Suppressor macrophage treated with lipopolysaccharide for 4 hours (primary cell): ENCODE measurements around the gene CTBP2.
"Not testable (repeated sequence)": the region's sequence is repeated elsewhere in the genome, so short reads cannot be mapped to it uniquely, and the experiment has no call there.

ENCODE experiments used
- DNase-seq: peaks from one replicate; pipeline ENCODE4 v3.0.0-alpha.2; 2020

CTBP2 gene

DNA sequence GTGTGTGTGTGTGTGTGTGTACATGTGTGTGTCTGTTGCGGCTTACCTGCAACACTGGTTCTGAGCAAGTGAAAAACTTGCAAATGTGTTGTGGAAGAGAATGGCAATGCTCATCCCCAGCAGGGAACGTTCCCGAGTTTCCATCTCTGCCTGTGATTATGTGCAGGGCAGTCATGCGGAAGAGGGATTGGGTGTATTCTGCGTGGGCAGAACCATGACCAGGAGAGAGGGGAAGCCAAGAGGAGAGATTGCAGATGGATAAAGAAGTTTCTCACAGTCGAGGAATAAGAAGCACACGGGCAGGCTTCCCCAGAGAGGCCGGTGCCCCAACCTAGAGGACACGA is 99.9 kb downstream of the CTBP2 start:
- DNase-seq = no peak

DNA sequence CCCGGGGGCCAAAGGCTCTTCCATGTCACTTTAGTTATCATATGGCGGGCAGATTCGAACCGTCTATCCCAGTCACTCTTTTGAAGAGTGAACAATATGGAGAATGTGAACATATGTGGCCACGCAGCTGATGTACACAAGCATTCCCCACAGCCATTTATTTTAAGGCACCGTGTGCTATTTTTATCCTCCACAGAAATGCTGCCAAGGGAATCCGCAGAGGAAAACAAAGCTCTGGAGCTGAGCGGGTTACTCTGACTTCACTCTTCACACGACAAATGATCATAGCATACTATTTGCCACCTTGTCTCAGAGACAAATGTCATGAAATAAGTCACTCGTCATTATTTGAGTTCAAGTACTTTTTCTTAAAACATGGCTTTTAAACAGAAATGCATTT is 100.3 kb downstream of the CTBP2 start:
- DNase-seq = no peak

DNA sequence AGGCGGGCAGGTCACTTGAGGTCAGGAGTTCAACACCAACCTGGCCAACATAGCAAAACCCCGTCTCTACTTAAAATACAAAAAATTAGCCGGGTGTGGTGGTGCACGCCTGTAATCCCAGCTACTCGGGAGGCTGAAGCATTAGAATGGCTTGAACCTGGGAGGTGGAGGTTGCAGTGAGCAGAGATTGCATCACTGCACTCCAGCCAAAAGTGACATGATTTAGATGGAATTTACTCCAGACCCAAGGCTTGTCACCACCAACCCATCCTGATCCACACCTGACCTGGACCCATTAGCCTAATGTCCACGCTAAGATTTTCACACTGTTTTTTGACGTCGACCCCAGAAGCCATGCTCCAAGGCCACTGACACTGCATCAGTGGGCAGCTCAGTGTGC is 101.0 kb downstream of the CTBP2 start:
- DNase-seq = not testable (repeated sequence)

DNA sequence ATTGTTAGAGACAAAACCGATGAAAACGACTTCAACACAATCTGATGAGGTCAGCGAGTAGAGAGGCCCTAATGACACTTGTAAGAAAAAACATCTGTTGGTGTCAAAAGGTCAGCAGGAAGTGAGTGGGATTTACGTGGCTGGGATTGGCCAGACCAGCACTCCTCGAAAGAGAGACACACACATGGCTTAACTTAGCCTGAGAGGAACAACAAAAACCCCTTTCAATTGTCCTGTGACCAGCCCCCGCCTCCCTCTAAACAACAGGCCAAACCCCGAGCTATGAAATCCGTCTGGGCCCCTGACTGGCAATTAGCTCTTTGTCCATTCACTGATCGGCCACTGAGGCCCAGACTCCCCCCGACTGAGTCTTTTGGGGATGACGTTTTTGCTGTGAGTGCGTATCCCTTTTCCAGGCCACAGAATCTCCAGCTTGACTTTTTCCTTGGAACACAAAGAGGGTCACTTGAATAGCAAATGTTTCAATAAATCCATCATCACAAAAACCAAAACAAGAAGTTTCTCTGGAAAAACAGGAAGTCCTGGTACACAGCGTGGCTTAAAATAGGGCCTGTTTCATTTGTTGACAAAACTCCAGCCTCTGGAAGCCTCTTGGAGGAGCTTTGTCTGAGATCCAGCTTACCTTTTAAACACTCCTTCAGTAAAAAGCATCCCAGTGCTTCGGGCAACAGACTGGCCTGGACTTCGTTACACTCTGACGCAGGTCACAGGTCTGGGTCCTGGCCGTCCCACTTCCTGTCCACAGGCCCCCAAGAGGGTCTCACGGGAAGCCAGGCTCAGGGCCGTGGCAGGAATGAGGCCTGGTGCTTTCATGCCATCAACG is 103.0 kb downstream of the CTBP2 start:
- DNase-seq = peak; percentile 87

DNA sequence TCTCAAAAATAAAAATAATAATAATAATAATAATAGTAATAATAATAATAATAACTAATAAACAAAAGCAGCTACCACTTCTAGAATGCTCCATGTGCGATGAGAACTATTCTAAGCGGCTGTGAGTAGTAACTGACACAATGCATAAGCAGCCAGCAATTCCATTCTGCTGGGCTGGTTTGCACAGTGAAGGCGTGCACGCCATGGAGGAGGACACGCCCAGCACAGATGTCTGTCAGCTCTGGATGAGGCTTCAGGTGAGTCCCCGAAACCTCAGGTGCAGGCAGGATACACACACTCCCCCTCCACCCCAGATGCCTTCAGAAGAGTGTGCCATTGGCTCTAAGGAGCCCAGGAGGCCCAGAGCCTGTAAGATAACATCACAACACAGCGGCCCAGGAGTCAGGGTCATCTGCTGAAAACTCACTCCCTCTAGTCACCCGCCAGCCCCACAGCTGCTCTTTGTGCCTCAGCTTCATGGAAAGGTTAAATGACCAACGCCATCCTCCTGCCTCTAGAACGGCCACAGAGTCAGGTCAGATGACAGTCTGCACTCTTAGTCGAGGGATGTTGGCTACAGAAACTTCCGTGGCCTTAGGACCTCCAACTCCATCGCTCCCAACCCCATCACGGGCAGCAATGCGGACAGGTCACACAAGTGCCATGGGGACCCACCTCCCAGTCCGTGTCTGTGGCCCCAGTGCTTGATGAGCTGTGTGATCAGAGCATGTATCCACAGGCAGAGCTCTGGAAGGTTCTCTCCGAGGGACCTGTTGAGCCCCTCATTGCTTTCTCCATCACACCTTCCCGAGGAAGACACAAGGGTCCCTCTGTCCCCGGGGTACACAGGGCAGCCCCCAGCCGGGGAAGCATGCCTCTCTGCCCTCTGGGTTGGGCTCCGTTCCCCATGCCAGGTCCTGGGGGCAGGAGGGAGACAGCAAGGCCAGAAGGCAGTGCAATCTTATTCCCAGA is 103.9 kb downstream of the CTBP2 start:
- no peak for DNase-seq

DNA sequence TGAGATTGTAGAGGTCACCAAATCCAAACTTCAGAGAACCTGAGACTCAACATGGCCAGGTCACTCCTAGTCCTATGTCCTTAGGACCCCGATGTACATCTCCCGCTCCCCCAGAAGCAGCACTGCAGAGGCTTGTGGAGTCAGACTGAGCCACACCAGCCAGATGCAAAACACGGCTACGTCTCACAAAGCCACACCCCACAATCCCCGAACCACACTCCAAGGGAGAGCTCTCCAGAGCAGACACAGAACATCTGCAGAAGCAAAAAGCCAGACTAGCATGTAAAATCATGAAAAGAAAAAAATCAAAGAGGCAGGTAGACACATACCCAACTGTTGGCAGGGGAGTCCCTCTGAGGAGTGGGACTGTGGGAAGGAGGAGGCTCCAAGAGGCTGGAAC is 104.9 kb downstream of the CTBP2 start:
- no peak for DNase-seq

DNA sequence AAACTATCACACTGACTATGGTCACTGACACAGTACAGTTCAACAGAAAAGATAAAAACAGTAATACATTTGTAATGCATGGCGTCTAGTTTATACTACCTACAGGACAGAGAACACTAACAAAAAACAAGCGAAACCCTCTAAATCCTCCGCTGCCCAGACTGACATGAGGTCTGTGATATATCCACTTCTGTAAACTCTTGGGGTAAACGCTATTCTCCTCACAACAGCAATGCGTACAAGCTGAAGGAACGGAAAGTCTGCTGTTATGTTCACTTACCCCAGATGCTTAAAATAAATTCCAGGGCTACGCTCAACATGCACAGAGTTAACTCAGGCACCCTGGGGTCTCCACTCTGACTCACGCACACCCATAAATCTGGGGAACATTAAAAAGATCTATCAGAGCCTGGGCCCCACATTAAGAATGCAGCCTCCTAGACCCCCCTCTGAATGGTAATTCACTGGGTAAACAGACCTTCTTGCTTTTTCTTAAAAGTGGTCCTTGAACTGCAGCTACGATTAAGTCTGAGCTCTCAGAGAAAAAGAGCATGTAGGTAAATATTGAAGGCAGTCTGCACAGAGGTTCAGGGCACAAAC is 105.6 kb downstream of the CTBP2 start:
- no peak for DNase-seq

DNA sequence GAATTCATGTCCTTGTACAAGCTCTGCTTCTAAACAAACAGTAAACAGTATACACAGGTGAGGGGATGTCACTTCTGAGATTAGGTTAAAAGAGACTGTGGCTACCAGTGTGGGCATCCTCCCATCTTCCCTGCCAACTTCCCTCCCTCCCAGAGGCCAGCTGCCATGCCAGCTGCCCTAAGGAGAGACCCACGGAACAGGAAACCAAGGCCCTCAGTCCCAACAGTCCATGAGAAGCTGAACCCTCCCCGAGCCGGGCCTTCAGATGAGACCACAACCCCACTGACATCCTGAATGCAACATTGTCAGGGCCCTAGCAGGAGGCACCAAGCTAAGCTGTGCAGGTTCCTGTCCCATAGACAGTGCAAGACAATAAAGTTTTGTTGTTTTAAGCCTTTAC is 106.1 kb downstream of the CTBP2 start:
- DNase-seq = no peak

DNA sequence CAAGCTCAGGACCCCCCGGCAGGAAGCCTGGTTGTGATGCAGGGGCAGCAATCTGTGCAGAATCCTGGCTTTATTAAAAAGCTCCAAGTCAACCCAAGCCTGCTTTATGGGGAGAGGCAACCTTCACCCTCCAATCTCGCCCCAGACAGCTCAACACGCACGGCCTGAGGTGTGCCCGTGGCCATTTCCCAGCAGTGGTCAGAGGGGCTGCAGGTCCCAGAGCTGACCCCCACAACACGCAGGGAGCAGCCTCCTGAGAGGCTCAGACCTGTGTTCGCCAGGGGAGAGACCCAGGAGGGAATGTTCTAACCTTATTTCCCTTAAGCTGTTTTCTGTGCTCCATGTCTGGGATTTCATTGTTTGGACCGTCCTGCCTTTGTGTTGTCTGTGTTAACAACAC is 108.2 kb downstream of the CTBP2 start:
- no peak for DNase-seq

DNA sequence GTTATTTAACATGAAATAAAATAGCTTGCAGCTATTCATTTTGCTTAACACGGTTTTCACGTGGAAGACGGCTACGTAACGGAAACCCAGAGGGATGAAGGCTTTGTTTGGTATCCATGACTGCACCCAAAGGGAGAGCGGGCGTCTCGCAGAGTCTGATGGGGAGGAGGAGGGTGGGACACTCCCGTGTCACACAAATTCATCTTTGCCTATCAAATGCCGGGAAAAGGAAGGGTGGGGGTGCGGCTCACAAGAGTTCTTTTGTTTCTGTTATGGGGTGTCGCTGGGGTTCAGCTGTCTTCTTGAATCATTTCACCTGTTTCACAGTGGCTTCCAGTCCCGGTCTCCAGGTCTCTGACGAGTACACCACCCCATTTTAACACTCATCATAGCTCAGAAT is 110.0 kb downstream of the CTBP2 start:
- no peak for DNase-seq

DNA sequence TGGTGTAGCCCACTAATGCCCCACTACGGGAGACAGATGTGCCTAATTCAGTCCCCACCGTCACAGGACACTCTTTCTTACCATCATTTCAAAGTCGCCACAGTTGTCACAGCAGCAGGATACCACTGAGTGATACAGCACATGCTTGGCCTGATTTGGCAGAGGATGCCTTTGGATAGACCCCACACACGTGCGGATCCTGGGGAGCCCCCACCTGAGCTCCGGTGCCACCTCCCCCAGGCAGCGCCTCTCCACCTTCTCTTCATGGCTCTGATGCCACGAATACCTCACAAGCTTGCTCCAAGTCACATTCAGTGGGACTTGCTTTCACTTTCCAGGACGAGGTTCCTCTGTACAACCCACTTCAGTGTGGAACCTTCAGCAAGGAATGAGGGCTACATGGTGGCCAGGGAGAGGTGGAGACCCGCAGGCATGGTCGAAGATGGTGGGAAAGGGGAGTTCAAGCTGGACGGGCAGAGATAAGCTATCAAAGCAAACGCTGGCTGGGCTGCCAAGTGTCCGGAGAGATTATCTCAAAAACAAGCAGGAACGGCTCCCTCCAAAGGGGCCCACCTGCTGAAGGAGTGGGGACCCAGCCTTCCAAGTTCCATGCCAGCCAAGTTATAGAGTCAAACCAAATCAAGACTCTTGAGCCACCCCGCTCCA is 111.0 kb downstream of the CTBP2 start:
- DNase-seq = no peak

DNA sequence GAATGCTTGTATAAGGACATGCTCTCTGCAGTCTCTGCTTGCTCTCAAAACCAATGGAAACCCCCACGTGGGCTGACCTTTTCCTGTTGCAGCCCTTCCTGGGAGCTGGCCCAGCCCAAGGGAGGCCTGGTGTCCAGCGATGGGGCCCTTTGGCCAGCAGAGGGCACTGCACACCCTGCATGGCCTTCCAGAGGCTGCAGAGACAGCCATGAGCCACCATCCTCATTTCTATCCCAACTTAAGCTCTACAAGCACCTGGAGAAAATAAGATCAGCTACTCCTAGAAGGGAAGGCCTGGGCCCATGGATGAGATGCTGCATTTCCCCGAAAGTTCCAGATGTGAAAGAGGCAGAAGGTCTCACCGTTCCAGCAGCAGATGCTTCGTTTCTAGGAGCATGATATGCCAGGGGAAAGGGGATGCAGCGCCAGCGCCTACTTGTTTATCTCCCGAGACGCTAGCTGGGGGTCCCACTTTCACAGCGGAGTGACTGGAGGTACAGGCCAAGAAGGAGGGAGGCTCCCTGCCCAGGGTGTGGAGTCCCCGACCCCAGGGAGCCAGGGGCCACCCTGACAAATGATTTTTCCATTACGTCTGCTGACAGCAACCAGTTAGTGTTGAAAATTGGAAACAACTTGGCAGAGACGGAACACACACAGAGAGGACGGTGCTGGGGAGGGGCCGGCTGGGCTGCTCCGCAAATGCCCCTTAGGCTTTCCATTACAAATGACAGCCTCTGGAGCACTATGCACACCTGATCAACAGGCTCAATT is 112.1 kb downstream of the CTBP2 start:
- peak; percentile 93 for DNase-seq

DNA sequence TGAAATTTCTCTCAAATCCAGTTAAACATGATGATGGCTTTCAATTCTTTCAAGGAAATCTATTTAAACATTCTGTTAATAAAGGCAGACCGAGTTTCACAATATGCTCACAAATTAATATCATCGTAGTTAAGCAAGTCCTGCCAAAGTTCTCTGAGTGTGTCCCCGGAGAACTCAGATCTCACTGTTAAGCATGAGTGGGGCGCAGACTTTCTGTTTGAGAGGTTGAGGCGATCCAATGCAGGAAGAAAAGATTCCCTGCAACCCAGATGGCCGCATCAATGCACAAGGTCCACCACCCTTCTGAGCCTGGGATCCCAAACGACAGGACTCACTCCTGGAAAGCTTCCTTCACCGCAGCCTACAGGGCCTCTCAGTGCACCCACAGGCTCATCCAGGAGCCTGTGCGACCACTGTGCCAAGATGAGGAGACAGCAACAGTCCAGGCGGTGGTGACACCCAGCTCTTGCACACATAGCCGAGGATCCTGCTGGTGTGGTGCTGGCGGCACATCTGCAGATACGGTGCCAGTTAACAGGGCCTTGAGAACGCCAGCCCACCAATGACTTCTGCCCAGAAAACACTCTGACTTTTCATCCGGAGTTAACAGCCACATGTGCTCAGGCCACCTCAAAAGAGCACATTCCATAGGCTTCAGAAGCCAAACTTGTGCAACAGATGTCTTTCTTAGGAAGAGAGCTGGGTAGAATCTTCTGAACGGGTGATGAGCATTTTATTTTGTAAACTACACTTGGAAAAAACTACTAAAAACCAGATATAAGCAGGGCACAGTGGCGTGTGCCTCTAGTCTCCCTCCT is 116.3 kb downstream of the CTBP2 start:
- DNase-seq = no peak

DNA sequence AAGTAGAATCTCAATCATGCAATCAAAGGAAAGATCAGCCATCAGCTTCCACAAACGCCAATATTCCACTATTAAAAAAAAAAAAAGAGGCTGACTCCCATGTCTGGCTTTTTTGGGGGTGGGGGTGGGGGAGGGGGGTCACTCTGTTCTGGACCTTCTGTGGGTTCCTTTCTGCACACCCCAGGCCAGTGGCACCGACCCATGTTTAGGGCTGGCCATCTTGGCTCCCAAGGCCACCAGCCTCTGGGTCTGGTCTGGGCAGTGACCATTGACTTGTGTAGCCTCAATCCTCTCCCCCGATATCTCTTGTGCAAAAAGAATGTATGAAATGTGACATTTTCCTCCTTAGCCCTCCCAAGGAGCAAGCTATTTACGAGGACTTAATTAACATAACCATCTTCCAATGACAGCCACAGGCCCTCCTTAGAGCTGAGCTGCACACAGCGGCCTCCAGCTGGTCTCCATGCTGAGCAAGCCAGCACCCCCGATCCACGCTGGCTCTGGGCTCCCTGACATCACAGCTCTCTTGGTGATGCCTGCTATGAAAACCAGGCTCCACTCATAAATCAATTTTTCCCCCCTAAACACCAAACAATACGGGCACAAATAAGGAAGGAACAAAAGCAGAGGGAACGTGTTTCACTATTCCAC is 118.4 kb downstream of the CTBP2 start:
- DNase-seq = no peak

DNA sequence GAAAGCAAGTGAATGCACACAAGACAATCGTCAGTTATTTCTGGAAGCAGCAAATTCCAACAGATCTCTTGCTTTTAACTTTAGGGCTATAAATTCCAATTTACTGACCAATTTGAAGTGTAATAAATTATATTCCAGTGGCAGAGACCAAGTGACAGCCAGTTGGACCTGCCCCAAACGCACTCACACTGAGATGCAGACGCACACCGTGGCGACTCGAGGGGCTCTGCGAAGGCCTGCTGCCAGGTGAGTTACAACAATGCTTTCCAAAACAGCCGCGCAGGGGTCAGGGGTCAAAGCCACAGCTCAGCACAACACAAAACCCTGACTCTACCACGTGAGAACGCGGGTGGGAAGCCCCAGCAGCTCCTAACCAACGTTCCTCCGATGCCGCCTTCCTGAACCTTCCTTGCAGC is 121.0 kb downstream of the CTBP2 start:
- no peak for DNase-seq

DNA sequence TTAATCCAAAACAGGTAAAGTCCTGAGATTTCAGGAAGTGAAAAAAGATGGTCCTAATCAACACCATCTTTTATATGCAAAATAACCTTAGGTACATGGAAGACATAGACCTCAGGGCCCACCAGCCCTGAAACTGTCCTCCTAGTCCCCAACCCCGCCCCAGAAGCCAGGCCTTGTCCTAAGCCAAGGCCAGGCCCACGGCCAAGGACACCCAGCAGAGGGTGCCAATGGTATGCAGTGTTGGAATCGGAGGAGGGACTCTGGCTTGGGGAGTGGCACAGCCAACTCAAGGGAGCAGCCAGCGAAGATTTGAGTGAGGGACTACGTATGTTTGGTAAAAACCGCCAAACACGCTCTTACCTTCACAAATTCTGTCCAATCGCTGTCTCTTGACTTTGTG is 121.7 kb downstream of the CTBP2 start:
- DNase-seq = no peak

DNA sequence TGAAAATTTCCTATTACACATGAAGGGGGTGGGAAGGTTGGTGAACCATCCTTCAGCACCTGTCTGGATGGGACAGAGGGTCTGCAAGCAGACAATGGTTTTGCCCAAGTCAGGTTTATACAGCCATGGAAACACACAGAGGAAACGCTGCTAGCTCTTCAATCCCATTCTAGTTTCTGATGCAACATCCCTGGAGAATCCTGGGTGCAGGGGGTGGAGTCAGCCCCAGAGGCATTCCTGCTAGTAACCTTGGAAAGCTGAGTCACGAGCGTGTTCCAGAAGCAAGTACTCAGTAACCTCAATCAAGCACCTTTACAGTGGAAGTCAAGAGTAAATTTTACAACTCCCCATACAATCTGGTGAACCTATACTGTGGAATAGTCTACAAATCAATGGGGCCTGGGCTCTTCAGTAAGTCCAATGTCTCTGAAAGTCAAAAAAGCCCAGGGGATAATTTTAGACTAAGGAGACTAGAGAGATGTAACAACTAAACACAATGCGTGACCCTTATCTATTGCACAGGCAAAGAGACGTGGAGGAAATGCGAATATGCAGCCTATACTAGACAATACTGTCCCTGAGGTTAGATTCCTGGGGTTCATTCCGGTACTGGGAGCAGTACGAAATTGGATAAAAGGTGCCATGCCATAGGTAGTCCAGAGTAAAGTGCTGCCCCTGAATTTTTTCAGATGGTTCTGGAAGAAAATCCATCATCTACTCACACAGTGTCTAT is 123.1 kb downstream of the CTBP2 start:
- no peak for DNase-seq

DNA sequence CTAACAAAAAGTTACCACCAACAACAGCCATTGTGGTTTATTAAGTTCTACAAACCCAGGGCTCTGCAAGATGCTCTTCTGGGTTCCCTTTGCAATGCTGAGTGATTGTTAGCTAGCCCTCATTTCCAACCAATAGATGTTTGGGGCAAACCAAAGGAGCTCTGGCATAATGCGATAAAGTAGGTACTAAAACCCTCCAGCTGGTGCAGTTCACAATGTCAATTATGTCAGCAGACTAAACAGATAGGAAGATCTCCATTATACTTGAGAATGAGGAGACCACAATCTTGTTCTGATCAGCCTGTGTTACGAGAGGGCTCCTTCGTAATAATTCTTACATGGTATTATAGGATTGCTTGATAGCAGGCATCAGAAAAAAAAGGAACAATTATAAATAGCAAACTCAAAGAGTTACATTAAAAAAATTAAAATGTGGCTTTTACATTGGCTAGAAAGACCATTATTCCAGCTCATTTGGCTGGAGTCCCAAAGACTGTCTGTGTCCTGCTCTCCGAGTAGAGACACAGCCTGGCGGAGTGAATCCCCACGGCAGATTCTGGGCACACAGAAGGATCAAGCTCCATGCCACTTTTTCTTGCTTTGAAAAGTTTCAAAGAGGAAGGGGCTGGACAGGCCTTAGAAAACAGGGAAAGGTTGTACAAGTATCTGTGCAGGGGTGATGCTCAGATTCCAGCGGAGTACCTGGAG is 124.6 kb downstream of the CTBP2 start:
- no peak for DNase-seq

DNA sequence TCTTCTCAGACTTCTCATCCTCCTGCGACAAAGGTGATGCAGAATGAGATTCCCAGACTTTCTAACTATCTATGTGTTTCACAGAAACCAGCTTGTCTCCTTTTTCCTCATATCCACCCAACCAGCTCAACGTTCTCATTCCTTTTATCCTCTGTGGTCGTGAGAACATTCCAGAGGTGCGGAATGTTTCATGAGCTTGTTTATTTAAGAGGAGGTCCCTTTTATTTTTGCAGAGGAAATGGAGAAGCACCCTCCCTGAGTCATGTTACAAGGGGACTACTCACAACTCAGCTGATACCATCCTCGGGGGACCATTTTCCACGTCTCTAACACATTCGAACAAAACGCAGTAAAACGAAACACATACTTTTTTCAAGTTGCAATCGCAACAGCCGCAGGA is 125.2 kb downstream of the CTBP2 start:
- DNase-seq = no peak
